GM12878 (cell line): ENCODE measurements around the gene BEND7.

Experiments
- BACH1 ChIP-seq: fragments of 450-650 bp; IDR thresholded peaks from 2 replicates; pipeline ENCODE4 v1.6.1; 2017; ENCODE audit warnings: mild to moderate bottlenecking, borderline replicate concordance
- CEBPB ChIP-seq, 2 experiments: fragments of 150-350 bp in 1 of 2; IDR thresholded peaks; 2 replicates each; pipeline ENCODE4 v1.6.1; 2012 to 2014; ENCODE audit warnings: low read depth in 2 of 2, low read length in 2 of 2, borderline replicate concordance in 1 of 2, inconsistent platforms in 1 of 2
- EP300 ChIP-seq, 2 experiments: fragments of 150-350 bp in 1 of 2; IDR thresholded peaks; 2 replicates each; pipeline ENCODE4 v1.6.1; 2011 to 2012; ENCODE audit warnings: low read depth in 2 of 2, low read length in 2 of 2, borderline replicate concordance in 1 of 2, improper control_type of control experiment in 1 of 2, inconsistent platforms in 1 of 2; ENCODE audit not compliant: control insufficient read depth in 1 of 2
- ESRRA ChIP-seq: IDR thresholded peaks from 2 replicates; pipeline ENCODE4 v1.6.1; 2012; ENCODE audit warnings: mild to moderate bottlenecking, low read length, improper control_type of control experiment
- MAX ChIP-seq: IDR thresholded peaks from 2 replicates; pipeline ENCODE4 v1.6.1; 2012; ENCODE audit warnings: low read depth, low read length, improper control_type of control experiment
- MXI1 ChIP-seq: fragments of 150-350 bp; IDR thresholded peaks from 2 replicates; pipeline ENCODE4 v1.6.1; 2011; ENCODE audit warnings: low read depth, mild to moderate bottlenecking, inconsistent platforms, low read length, improper control_type of control experiment
- POLR2A ChIP-seq: IDR thresholded peaks from 2 replicates; pipeline ENCODE4 v1.6.1; 2011; ENCODE audit warnings: low read depth, mild to moderate bottlenecking, low read length
- REST ChIP-seq: IDR thresholded peaks from 2 replicates; pipeline ENCODE4 v1.6.1; 2012; ENCODE audit warnings: mild to moderate bottlenecking, low read depth, low read length
- RFX5 ChIP-seq: IDR thresholded peaks from 2 replicates; pipeline ENCODE4 v1.6.1; 2011; ENCODE audit warnings: low read depth, low read length, improper control_type of control experiment
- SP1 ChIP-seq: IDR thresholded peaks from one replicate; pipeline ENCODE4 v1.6.1; 2011; ENCODE audit warnings: low read depth, low read length
- SREBF2 ChIP-seq: IDR thresholded peaks from 2 replicates; pipeline ENCODE4 v1.6.1; 2012; ENCODE audit warnings: mild to moderate bottlenecking, low read length
- ZBED1 ChIP-seq: IDR thresholded peaks from 2 replicates; pipeline ENCODE4 v1.6.1; 2016; ENCODE audit warnings: borderline replicate concordance
- TF ChIP-seq, protein P1 (sequence below), 3 experiments: IDR thresholded peaks in 2 of 3; conservative IDR thresholded peaks in 1 of 3; 2 replicates each; pipeline ENCODE4 v1.5.1; 2011; ENCODE audit warnings: low read depth in 3 of 3, low read length in 3 of 3, mild to moderate bottlenecking in 3 of 3, control low read depth in 2 of 3, moderate library complexity in 2 of 3, inconsistent platforms in 1 of 3, mixed read lengths in 1 of 3; ENCODE audit not compliant: control insufficient read depth in 2 of 3, insufficient read depth in 1 of 3; ENCODE audit errors: extremely low read depth in 1 of 3
- TF ChIP-seq, protein P2 (sequence below): IDR thresholded peaks from 2 replicates; pipeline ENCODE4 v1.6.1; 2012; ENCODE audit warnings: improper control_type of control experiment, low read depth, low read length; ENCODE audit not compliant: insufficient replicate concordance

DNA sequence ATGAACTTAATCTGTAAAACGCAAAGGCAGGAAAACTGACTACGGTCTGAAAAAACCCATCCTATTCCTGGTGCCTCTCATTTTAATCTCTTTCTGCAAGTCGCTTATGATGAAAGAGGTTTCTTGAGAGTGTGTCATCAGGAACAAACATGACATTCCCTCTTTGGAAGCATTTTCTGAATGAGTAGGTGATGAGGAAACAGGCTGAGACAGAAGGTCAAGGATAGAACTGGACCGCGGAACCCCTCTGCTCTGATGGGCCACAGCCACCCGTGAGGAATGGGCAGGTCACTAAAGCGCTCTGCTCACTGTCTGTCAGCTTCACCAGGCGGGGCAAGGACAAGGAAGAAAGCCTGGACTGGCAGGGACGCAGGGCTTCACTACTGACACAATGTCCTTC is 28.6 kb downstream of the BEND7 start:
- TF ChIP-seq RFX5: no peak
- TF ChIP-seq CEBPB (IDR thresholded peaks at IDR 0.05; ENCODE audit: borderline replicate concordance in 1 of 2, low read depth in 2 of 2, low read length in 2 of 2): no peak
- TF ChIP-seq, protein P1, sequence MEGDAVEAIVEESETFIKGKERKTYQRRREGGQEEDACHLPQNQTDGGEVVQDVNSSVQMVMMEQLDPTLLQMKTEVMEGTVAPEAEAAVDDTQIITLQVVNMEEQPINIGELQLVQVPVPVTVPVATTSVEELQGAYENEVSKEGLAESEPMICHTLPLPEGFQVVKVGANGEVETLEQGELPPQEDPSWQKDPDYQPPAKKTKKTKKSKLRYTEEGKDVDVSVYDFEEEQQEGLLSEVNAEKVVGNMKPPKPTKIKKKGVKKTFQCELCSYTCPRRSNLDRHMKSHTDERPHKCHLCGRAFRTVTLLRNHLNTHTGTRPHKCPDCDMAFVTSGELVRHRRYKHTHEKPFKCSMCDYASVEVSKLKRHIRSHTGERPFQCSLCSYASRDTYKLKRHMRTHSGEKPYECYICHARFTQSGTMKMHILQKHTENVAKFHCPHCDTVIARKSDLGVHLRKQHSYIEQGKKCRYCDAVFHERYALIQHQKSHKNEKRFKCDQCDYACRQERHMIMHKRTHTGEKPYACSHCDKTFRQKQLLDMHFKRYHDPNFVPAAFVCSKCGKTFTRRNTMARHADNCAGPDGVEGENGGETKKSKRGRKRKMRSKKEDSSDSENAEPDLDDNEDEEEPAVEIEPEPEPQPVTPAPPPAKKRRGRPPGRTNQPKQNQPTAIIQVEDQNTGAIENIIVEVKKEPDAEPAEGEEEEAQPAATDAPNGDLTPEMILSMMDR (IDR thresholded peaks at IDR 0.05 in 2 of 3, conservative IDR thresholded peaks at IDR 0.05 in 1 of 3; ENCODE audit: control insufficient read depth in 2 of 3, extremely low read depth in 1 of 3, insufficient read depth in 1 of 3, low read depth in 3 of 3, low read length in 3 of 3): no peak
- TF ChIP-seq SREBF2: no peak
- no peak for TF ChIP-seq MAX
- TF ChIP-seq POLR2A: no peak
- no peak for TF ChIP-seq EP300 (IDR thresholded peaks at IDR 0.05; ENCODE audit: borderline replicate concordance in 1 of 2, control insufficient read depth in 1 of 2, low read depth in 2 of 2, low read length in 2 of 2)
- no peak for TF ChIP-seq MXI1
- no peak for TF ChIP-seq ESRRA
- no peak for TF ChIP-seq SP1
- no peak for TF ChIP-seq REST
- TF ChIP-seq BACH1: no peak
- TF ChIP-seq, protein P2, sequence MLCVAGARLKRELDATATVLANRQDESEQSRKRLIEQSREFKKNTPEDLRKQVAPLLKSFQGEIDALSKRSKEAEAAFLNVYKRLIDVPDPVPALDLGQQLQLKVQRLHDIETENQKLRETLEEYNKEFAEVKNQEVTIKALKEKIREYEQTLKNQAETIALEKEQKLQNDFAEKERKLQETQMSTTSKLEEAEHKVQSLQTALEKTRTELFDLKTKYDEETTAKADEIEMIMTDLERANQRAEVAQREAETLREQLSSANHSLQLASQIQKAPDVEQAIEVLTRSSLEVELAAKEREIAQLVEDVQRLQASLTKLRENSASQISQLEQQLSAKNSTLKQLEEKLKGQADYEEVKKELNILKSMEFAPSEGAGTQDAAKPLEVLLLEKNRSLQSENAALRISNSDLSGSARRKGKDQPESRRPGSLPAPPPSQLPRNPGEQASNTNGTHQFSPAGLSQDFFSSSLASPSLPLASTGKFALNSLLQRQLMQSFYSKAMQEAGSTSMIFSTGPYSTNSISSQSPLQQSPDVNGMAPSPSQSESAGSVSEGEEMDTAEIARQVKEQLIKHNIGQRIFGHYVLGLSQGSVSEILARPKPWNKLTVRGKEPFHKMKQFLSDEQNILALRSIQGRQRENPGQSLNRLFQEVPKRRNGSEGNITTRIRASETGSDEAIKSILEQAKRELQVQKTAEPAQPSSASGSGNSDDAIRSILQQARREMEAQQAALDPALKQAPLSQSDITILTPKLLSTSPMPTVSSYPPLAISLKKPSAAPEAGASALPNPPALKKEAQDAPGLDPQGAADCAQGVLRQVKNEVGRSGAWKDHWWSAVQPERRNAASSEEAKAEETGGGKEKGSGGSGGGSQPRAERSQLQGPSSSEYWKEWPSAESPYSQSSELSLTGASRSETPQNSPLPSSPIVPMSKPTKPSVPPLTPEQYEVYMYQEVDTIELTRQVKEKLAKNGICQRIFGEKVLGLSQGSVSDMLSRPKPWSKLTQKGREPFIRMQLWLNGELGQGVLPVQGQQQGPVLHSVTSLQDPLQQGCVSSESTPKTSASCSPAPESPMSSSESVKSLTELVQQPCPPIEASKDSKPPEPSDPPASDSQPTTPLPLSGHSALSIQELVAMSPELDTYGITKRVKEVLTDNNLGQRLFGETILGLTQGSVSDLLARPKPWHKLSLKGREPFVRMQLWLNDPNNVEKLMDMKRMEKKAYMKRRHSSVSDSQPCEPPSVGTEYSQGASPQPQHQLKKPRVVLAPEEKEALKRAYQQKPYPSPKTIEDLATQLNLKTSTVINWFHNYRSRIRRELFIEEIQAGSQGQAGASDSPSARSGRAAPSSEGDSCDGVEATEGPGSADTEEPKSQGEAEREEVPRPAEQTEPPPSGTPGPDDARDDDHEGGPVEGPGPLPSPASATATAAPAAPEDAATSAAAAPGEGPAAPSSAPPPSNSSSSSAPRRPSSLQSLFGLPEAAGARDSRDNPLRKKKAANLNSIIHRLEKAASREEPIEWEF: no peak
- TF ChIP-seq ZBED1: no peak
